Coronary artery (tissue), 2 donors: ENCODE data around the gene MT1M.

ENCODE experiments used
- DNase-seq: peaks from one replicate; pipeline ENCODE4 v3.0.0-alpha.2; 2017; ENCODE audit warnings: low spot score
- H3K27ac ChIP-seq, 2 donors: fragments of 200-600 bp; sonication (generic); one replicate each; pipeline ENCODE4 v1.5.1; 2016 to 2019
- H3K4me3 ChIP-seq: fragments of 200-600 bp; sonication (generic); 2 replicates; pipeline ENCODE4 v1.5.1; 2016; ENCODE audit warnings: mild to moderate bottlenecking, moderate library complexity
- CTCF ChIP-seq: fragments of 200-600 bp; sonication (generic); IDR thresholded peaks from one replicate; pipeline ENCODE4 v1.5.1; 2019; ENCODE audit warnings: antibody characterized with exemption

Gene MT1M

GRCh38 chr16:56649820-56650219 lies 17.4 kb downstream of the MT1M start:
- TF ChIP-seq CTCF: no peak
- no peak overlapping the region for H3K4me3 ChIP-seq
- H3K27ac ChIP-seq: no peak overlapping the region
- no peak for DNase-seq

GRCh38 chr16:56651586-56651985 lies 19.1 kb downstream of the MT1M start, which contains the start of gene MT1B:
MT1B (plus strand) TSS chr16:56651886; CDS start chr16:56651954, 68 bp downstream.
- DNase-seq: no peak
- no peak for TF ChIP-seq CTCF
- H3K27ac ChIP-seq: no peak within 1 kb of the TSS
- H3K4me3 ChIP-seq: no peak within 1 kb of the TSS

- DNase-seq: no peak
- TF ChIP-seq CTCF: no peak
- H3K4me3 ChIP-seq: no peak overlapping the region
- no peak overlapping the region for H3K27ac ChIP-seq
These were observed 20.1 kb downstream of the MT1M start for GRCh38 chr16:56652600-56652999.

- no peak overlapping the region for H3K27ac ChIP-seq
- no peak for TF ChIP-seq CTCF
- no peak overlapping the region for H3K4me3 ChIP-seq
- DNase-seq: no peak
These were observed 20.8 kb downstream of the MT1M start for GRCh38 chr16:56653218-56653617.

GRCh38 chr16:56657555-56658326 lies 25.3 kb downstream of the MT1M start, which contains the start of gene MT1F:
MT1F (plus strand) TSS chr16:56657959; CDS start chr16:56658059, 100 bp downstream.
- Histone ChIP-seq H3K27ac (peak within 1 kb of the TSS; percentile 56 to 57), H3K4me3 (peak within 1 kb of the TSS; percentile 74)
- peak; percentile 83 for DNase-seq
- TF ChIP-seq CTCF: no peak

- DNase-seq: no peak
- no peak for TF ChIP-seq CTCF
- H3K4me3 ChIP-seq: peak overlapping the region; percentile 74
- H3K27ac ChIP-seq: peak overlapping the region in 1 of 2 donors; percentile 56
These were observed 25.9 kb downstream of the MT1M start for GRCh38 chr16:56658327-56658875.
